ENCODE results near the gene ALDOB.
A peak's percentile ranks its signal among the peaks of the same experiment; 100 is the strongest.

The ALDOB gene

GRCh38 chr9:101381833-101382342, 53.7 kb downstream of the ALDOB start:
- DNase-seq (ENCODE audit: low read depth), result no peak
- no peak overlapping the region for H3K4me3 ChIP-seq (replicated peaks; ENCODE audit: low read depth, low read length)
- TF ChIP-seq, protein P1, sequence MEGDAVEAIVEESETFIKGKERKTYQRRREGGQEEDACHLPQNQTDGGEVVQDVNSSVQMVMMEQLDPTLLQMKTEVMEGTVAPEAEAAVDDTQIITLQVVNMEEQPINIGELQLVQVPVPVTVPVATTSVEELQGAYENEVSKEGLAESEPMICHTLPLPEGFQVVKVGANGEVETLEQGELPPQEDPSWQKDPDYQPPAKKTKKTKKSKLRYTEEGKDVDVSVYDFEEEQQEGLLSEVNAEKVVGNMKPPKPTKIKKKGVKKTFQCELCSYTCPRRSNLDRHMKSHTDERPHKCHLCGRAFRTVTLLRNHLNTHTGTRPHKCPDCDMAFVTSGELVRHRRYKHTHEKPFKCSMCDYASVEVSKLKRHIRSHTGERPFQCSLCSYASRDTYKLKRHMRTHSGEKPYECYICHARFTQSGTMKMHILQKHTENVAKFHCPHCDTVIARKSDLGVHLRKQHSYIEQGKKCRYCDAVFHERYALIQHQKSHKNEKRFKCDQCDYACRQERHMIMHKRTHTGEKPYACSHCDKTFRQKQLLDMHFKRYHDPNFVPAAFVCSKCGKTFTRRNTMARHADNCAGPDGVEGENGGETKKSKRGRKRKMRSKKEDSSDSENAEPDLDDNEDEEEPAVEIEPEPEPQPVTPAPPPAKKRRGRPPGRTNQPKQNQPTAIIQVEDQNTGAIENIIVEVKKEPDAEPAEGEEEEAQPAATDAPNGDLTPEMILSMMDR (IDR thresholded peaks at IDR 0.05; ENCODE audit: low read length, missing control alignments), result no peak

DNA sequence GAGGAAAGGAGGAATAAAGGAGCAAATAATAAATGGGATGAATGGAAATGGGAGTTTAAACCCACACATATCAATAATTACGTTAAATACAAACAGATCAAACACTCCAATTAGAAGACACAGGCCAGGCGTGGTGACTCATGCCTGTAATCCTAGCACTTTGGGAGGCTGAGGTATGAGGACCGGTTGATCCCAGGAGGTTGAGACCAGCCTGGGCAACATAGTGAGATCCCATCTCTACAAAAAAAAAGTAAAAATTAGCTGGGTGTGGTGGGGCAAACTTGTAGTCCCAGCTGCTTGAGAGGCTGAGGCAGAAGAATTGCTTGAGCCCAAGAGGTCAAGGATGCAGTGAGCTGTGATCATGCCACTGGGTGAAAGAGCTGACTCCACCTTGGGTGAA, 54.5 kb downstream of the ALDOB start:
- no peak overlapping the region for H3K4me3 ChIP-seq (replicated peaks; ENCODE audit: low read depth, low read length)
- TF ChIP-seq, protein P1 (IDR thresholded peaks at IDR 0.05; ENCODE audit: low read length, missing control alignments), result no peak
- no peak for DNase-seq (ENCODE audit: low read depth)

DNA sequence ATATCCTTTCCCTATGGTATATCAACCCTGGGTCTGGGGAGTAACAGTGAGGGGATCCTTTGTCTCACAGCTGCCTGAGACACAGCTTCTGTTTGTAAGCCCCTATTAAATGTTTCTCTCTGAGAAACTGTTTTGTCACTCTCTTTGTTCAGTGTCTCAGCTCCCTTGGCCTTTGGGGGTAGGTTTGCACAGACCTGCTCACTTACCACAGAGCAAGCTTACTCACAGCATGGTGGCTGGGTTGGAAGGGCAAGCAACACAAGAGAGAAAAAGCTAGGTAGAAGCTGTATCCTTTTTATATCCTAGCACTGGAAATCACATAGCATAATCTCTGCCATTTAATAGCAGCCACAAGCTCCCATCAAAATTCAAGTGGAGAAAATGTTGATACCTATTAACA, 55.3 kb downstream of the ALDOB start:
- TF ChIP-seq, protein P1 (IDR thresholded peaks at IDR 0.05; ENCODE audit: low read length, missing control alignments), result no peak
- no peak for DNase-seq (ENCODE audit: low read depth)
- H3K4me3 ChIP-seq (replicated peaks; ENCODE audit: low read depth, low read length), result no peak overlapping the region

- TF ChIP-seq, protein P1 (IDR thresholded peaks at IDR 0.05; ENCODE audit: low read length, missing control alignments), result no peak
- peak; percentile 81 for DNase-seq (ENCODE audit: low read depth)
These were observed 59.3 kb downstream of the ALDOB start for GRCh38 chr9:101376111-101376848.

DNA sequence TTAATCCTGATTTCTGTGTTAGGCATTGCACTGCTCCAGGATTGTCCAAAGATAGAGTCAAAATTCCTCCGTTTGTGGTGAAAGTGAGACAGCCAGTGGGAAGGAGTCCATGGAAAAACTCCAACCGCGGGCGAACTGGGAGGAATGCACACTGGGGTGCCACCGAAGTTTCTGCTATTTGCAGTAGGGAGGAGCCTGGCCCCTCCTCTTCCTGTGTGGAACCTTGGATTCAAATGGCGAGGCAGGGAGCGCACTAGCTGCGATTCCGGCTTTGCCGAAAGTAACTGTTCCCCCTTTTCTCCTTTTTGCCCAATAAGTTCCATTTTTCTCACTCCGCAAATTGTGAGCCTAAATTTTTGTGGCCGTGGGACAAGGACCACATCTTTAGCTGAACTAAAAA, 60.0 kb downstream of the ALDOB start:
- no peak for DNase-seq (ENCODE audit: low read depth)
- TF ChIP-seq, protein P1 (IDR thresholded peaks at IDR 0.05; ENCODE audit: low read length, missing control alignments), result no peak
- no peak overlapping the region for H3K4me3 ChIP-seq (replicated peaks; ENCODE audit: low read depth, low read length)

More at GRCh38 chr9:101376111-101376848, 59.3 kb downstream of the ALDOB start:
- H3K4me3 ChIP-seq (replicated peaks; ENCODE audit: low read depth, low read length), result no peak overlapping the region

- no peak for DNase-seq (ENCODE audit: low read depth)
These were observed 63.1 kb downstream of the ALDOB start for GRCh38 chr9:101372327-101373118.

More at GRCh38 chr9:101372327-101373118, 63.1 kb downstream of the ALDOB start:
- TF ChIP-seq, protein P1 (IDR thresholded peaks at IDR 0.05; ENCODE audit: low read length, missing control alignments), result no peak
- no peak overlapping the region for H3K4me3 ChIP-seq (replicated peaks; ENCODE audit: low read depth, low read length)

Data from fibroblast of pulmonary artery (primary cell).